Activated B cell treated with CpG ODN at 0.5 μM for 24 hours (primary cell): Measurements from ENCODE around the gene DUSP10. TPM values are rescaled to one million over a fixed set of nuclear protein-coding genes. Genes with fewer than 3 reads are reported as not detected.

Experiments
- ATAC-seq: fragments of 200-7000 bp; cut with Tn5 transposase; one replicate; pipeline ENCODE4 v1.10.0; 2021; ENCODE audit warnings: low read depth, mild to moderate bottlenecking, moderate library complexity
- CTCF ChIA-PET: fragments of 350-600 bp; sonication (Branson Sonifier 250); formaldehyde crosslinking; loops from one replicate; lab custom pipeline; 2021; ENCODE audit warnings: antibody characterized with exemption; lab: Charles Lee
- POLR2A ChIA-PET: fragments of 350-600 bp; sonication (Branson Sonifier 250); formaldehyde crosslinking; loops from one replicate; lab custom pipeline; 2021; ENCODE audit warnings: antibody characterized with exemption; lab: Charles Lee
- DNase-seq: peaks from one replicate; pipeline ENCODE4 v3.0.0; 2022
- H3K27ac Mint-ChIP-seq: one replicate; pipeline ENCODE4 v1.8.0; 2020; ENCODE audit warnings: mixed read lengths
- H3K27me3 Mint-ChIP-seq: one replicate; pipeline ENCODE4 v1.8.0; 2021; ENCODE audit warnings: mixed read lengths
- H3K36me3 Mint-ChIP-seq: one replicate; pipeline ENCODE4 v1.8.0; 2021; ENCODE audit warnings: low read depth, mixed read lengths
- H3K4me1 Mint-ChIP-seq: one replicate; pipeline ENCODE4 v1.8.0; 2021; ENCODE audit warnings: mixed read lengths
- H3K4me3 Mint-ChIP-seq: one replicate; pipeline ENCODE4 v1.8.0; 2020; ENCODE audit warnings: mild to moderate bottlenecking, mixed read lengths
- H3K9me3 Mint-ChIP-seq: one replicate; pipeline ENCODE4 v1.8.0; 2020; ENCODE audit warnings: mixed read lengths
- intact Hi-C: fragments of 100-400 bp; cut with micrococcal nuclease; formaldehyde crosslinking; loops from one replicate; pipeline ENCODE4 v1.15.1; 2024
- total RNA-seq: library from RNA; stranded (reverse); gene quantifications from 2 replicates; pipeline ENCODE4 v1.2.3, GENCODE V29; 2022
- TF ChIP-seq, protein P1 (sequence below): fragments of 200-600 bp; IDR thresholded peaks from one replicate; pipeline ENCODE4 v1.8.0; 2022; ENCODE audit warnings: antibody characterized with exemption, mild to moderate bottlenecking

DUSP10 gene
- total RNA-seq, 1 donor from 2014 or later = 39.5 TPM

DNA sequence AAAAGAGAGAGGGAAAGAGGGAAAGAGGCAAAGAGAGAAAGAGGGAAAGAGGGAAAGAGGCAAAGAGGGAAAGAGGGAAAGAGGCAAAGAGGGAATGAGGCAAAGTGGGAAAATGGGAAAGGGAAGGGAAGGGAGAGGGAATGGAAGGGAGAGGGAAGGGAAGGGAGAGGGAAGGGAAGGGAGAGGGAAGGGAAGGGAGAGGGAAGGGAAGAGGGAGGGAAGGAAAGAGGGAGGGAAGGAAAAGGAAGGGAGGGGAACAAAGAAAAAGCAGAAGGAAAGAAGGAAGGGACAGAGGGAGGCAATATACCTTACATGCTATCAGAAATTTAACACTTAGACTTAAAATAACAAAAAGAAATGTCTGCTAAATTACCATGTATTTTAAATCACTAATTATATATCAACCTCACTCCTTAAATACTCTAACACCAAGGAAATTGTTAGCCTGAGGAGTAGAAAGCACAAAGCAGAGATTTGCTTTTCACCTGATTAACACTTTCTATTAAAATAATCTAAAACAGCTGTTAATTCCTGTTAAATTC is 41.8 kb downstream of the DUSP10 start:
- H3K27me3 Mint-ChIP-seq = no peaks in the 10 kb centered on the region
- CTCF ChIA-PET = no interaction called here
- POLR2A ChIA-PET = no interaction called here
- H3K4me3 Mint-ChIP-seq = no peak overlapping the region
- H3K27ac Mint-ChIP-seq = no peak overlapping the region
- DNase-seq (no peak), ATAC-seq (no peak)
- H3K36me3 Mint-ChIP-seq = peaks cover 54% of the 10 kb centered on the region
- no peaks in the 10 kb centered on the region for H3K9me3 Mint-ChIP-seq
- peaks cover 7% of the 10 kb centered on the region for H3K4me1 Mint-ChIP-seq
- TF ChIP-seq, protein P1, sequence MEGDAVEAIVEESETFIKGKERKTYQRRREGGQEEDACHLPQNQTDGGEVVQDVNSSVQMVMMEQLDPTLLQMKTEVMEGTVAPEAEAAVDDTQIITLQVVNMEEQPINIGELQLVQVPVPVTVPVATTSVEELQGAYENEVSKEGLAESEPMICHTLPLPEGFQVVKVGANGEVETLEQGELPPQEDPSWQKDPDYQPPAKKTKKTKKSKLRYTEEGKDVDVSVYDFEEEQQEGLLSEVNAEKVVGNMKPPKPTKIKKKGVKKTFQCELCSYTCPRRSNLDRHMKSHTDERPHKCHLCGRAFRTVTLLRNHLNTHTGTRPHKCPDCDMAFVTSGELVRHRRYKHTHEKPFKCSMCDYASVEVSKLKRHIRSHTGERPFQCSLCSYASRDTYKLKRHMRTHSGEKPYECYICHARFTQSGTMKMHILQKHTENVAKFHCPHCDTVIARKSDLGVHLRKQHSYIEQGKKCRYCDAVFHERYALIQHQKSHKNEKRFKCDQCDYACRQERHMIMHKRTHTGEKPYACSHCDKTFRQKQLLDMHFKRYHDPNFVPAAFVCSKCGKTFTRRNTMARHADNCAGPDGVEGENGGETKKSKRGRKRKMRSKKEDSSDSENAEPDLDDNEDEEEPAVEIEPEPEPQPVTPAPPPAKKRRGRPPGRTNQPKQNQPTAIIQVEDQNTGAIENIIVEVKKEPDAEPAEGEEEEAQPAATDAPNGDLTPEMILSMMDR = no peak
- intact Hi-C loops = no loop called here

DNA sequence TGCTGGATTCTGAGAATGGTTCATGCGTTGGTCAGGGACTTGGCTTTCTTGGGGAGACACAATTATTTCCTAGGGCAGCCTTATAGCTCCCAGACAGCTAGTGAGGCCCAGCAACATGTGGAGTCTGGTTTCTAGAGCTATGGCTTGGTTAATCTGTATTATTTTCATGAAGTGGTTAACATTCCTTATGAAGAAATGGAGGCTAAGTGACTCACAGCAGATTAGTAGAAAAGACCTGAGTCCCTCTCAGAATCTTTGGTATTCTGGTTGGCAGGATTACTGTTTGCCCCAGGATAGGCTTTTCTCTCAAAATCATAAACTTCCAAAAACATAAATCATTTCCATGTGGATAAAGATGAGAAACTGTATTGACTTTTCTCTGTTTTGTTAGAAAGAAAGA is 42.3 kb downstream of the DUSP10 start:
- ChIA-PET POLR2A (no interaction called here), CTCF (no interaction called here)
- ATAC-seq (no peak), DNase-seq (no peak)
- Mint-ChIP-seq H3K9me3 (no peaks in the 10 kb centered on the region), H3K4me3 (no peak overlapping the region), H3K27ac (no peak overlapping the region), H3K4me1 (peaks cover 7% of the 10 kb centered on the region), H3K27me3 (no peaks in the 10 kb centered on the region), H3K36me3 (peaks cover 49% of the 10 kb centered on the region)
- intact Hi-C loops = no loop called here
- TF ChIP-seq, protein P1 = no peak

DNA sequence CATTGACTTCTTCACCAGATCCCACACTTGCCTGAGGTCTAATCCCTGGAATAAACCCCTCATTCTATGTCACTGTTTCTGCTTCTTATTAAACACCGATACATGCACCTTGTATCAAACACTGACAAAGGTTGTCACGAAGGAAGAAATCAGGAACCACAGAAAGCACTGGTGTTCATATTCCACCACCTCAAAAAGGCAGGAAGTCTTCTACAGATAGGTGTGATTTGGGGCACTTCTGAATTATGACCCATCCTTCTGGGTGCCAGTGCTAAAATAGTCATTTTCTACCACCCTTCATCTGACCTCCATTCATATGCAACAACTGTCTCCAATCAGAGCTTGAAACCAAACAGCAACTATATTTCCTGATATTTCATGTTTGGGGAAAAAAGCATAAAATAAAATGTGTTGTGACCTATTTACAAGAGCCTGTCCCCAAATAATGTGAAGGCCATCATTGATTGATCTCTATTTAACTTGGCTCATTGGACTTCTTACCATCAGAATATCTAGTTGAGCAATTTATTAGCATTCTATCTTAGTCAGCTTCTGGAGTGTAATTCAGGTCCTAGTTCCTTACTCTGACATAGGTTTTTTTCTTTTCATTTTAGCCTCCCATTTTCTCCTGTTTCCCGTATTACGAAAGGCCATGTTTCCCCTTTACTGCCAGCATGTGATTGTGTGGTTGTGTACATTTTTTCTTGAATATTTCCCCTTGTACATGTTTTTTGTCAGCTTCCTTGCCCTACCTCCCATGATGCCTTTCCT is 43.1 kb downstream of the DUSP10 start:
- DNase-seq = no peak
- Mint-ChIP-seq H3K9me3 (no peaks in the 10 kb centered on the region), H3K4me1 (peaks cover 7% of the 10 kb centered on the region), H3K27ac (no peak overlapping the region), H3K36me3 (peaks cover 41% of the 10 kb centered on the region), H3K27me3 (no peaks in the 10 kb centered on the region), H3K4me3 (no peak overlapping the region)
- ATAC-seq = no peak
- POLR2A ChIA-PET = interaction anchor here (1.4 kb wide), 1 partner anchor 10 kb away, joined by 7 read pairs; no protein-coding TSS in a partner anchor
- CTCF ChIA-PET = no interaction called here
- TF ChIP-seq, protein P1 = no peak
- intact Hi-C loops = no loop called here

DNA sequence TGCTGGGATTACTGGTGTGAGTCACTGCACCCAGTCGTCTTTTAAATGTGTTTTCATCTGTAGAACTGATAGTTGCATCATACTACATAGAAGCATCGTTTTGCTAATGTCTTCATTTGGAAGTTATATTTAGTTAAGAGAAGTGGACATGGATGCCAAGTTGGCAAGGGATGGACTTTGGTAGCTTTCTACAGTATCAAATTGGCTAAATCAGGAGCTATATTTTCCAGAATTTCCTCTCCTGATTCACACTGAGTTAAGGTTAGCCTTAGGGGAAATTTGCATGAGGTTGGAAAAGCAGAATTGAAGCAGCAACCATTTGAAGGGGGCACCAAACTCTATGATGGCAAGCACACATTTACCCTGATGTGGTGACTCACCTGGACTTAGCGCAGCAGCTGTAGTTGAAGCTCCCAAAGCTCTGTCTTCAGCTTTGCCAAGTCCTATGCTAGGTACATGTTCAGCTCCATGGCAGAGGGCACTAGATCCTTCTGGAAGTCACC is 43.9 kb downstream of the DUSP10 start:
- intact Hi-C loops = no loop called here
- Mint-ChIP-seq H3K27me3 (no peaks in the 10 kb centered on the region), H3K4me1 (peaks cover 7% of the 10 kb centered on the region), H3K4me3 (no peak overlapping the region), H3K9me3 (no peaks in the 10 kb centered on the region), H3K27ac (no peak overlapping the region), H3K36me3 (peaks cover 34% of the 10 kb centered on the region)
- no peak for DNase-seq
- TF ChIP-seq, protein P1 = no peak
- ChIA-PET POLR2A (interaction anchor here (0.7 to 1.4 kb wide), 3 partner anchors 11 to 53 kb away, joined by 3 to 7 read pairs (median 4); partner anchors contain the start of gene DUSP10), CTCF (no interaction called here)
- ATAC-seq = no peak
